ENCODE measurements around the gene LYSMD1.

Gene LYSMD1

GRCh38 chr1:151175041-151175741 is 9.5 kb upstream of the LYSMD1 start:
- no peak for DNase-seq

- DNase-seq = no peak
Measured at GRCh38 chr1:151171190-151171589, 5.5 kb upstream of the LYSMD1 start.

- no peak for DNase-seq
Measured at GRCh38 chr1:151167116-151167515, 1.4 kb upstream of the LYSMD1 start.

GRCh38 chr1:151166505-151166956 is 829 bp upstream of the LYSMD1 start:
- DNase-seq = peak; percentile 46

- no peak for DNase-seq
Measured at GRCh38 chr1:151165281-151165737, 393 bp downstream of the LYSMD1 start.

- no peak for DNase-seq
Measured at GRCh38 chr1:151164732-151165280, 896 bp downstream of the LYSMD1 start.

GRCh38 chr1:151159373-151159772 is 6.3 kb downstream of the LYSMD1 start:
- DNase-seq = no peak

GRCh38 chr1:151158751-151159251 is 6.9 kb downstream of the LYSMD1 start:
- no peak for DNase-seq

- DNase-seq = no peak
Measured at GRCh38 chr1:151158326-151158725, 7.4 kb downstream of the LYSMD1 start.

- DNase-seq = peak; percentile 73
Measured at GRCh38 chr1:151157067-151157531, 8.6 kb downstream of the LYSMD1 start.

- peak; percentile 82 for DNase-seq
Measured at GRCh38 chr1:151156515-151156819, 9.2 kb downstream of the LYSMD1 start, which contains the start of gene TNFAIP8L2. TNFAIP8L2 (plus strand) TSS chr1:151156649; CDS start chr1:151158698, 2,049 bp downstream.

- peak; percentile 63 for DNase-seq
Measured at GRCh38 chr1:151147665-151148064, 18.0 kb downstream of the LYSMD1 start.

- DNase-seq = no peak
Measured at GRCh38 chr1:151147132-151147503, 18.6 kb downstream of the LYSMD1 start.

GRCh38 chr1:151146412-151147131 is 19.1 kb downstream of the LYSMD1 start, which contains the start of gene SEMA6C:
SEMA6C (minus strand) TSS chr1:151146631; CDS start chr1:151142621, 4,010 bp downstream.
- DNase-seq = peak; percentile 87

- no peak for DNase-seq
Measured at GRCh38 chr1:151146072-151146411, 19.7 kb downstream of the LYSMD1 start.

- peak; percentile 39 for DNase-seq
Measured at GRCh38 chr1:151145304-151146071, 20.2 kb downstream of the LYSMD1 start.

- no peak for DNase-seq
Measured at GRCh38 chr1:151144474-151145303, 21.0 kb downstream of the LYSMD1 start.

GRCh38 chr1:151143986-151144385 is 21.7 kb downstream of the LYSMD1 start:
- DNase-seq = no peak

- no peak for DNase-seq
Measured at GRCh38 chr1:151143057-151143435, 22.7 kb downstream of the LYSMD1 start.

GRCh38 chr1:151142411-151143056 is 23.2 kb downstream of the LYSMD1 start:
- no peak for DNase-seq

- no peak for DNase-seq
Measured at GRCh38 chr1:151137789-151138188, 27.9 kb downstream of the LYSMD1 start.

All from hematopoietic multipotent progenitor cell treated with erythropoietin and hydrocortisone succinate and interleukin-3 and kit ligand, for 8 days (in vitro differentiated cells).